ENCODE data around the gene SCNN1A.

The SCNN1A gene

GRCh38 chr12:6367969-6368892, 7.1 kb downstream of the SCNN1A start:
- no peak for DNase-seq

GRCh38 chr12:6367065-6367968, 8.0 kb downstream of the SCNN1A start:
- peak; percentile 69 for DNase-seq

GRCh38 chr12:6364044-6364374, 11.4 kb downstream of the SCNN1A start:
- no peak for DNase-seq

- DNase-seq: no peak
Measured at GRCh38 chr12:6363330-6364043, 11.9 kb downstream of the SCNN1A start.

- no peak for DNase-seq
Measured at GRCh38 chr12:6363010-6363329, 12.4 kb downstream of the SCNN1A start.

GRCh38 chr12:6362403-6362802, 13.0 kb downstream of the SCNN1A start:
- DNase-seq: no peak

- no peak for DNase-seq
Measured at GRCh38 chr12:6361834-6362233, 13.5 kb downstream of the SCNN1A start.

GRCh38 chr12:6360578-6361490, 14.5 kb downstream of the SCNN1A start:
- no peak for DNase-seq

- no peak for DNase-seq
Measured at GRCh38 chr12:6360080-6360571, 15.2 kb downstream of the SCNN1A start.

- DNase-seq: no peak
Measured at GRCh38 chr12:6358881-6359280, 16.5 kb downstream of the SCNN1A start.

GRCh38 chr12:6356374-6356820, 19.0 kb downstream of the SCNN1A start:
- no peak for DNase-seq

- DNase-seq: peak; percentile 37
Measured at GRCh38 chr12:6355491-6356373, 19.6 kb downstream of the SCNN1A start.

GRCh38 chr12:6354495-6355393, 20.6 kb downstream of the SCNN1A start:
- no peak for DNase-seq

GRCh38 chr12:6352193-6353173, 22.9 kb downstream of the SCNN1A start:
- no peak for DNase-seq

- DNase-seq: no peak
Measured at GRCh38 chr12:6351622-6352021, 23.7 kb downstream of the SCNN1A start.

- DNase-seq: no peak
Measured at GRCh38 chr12:6347367-6348338, 27.7 kb downstream of the SCNN1A start.

- DNase-seq: no peak
Measured at GRCh38 chr12:6346942-6347341, 28.4 kb downstream of the SCNN1A start.
